SH-SY5Y (cell line): Measurements from ENCODE around the gene DCDC2.

Experiments
- GATA2 ChIP-seq: IDR thresholded peaks from 2 replicates; pipeline ENCODE4 v1.6.1; 2011; ENCODE audit warnings: mild to moderate bottlenecking, low read depth, low read length
- GATA3 ChIP-seq: IDR thresholded peaks from 2 replicates; pipeline ENCODE4 v1.6.1; 2011; ENCODE audit warnings: low read depth, mild to moderate bottlenecking, low read length, moderate library complexity

The DCDC2 gene

DNA sequence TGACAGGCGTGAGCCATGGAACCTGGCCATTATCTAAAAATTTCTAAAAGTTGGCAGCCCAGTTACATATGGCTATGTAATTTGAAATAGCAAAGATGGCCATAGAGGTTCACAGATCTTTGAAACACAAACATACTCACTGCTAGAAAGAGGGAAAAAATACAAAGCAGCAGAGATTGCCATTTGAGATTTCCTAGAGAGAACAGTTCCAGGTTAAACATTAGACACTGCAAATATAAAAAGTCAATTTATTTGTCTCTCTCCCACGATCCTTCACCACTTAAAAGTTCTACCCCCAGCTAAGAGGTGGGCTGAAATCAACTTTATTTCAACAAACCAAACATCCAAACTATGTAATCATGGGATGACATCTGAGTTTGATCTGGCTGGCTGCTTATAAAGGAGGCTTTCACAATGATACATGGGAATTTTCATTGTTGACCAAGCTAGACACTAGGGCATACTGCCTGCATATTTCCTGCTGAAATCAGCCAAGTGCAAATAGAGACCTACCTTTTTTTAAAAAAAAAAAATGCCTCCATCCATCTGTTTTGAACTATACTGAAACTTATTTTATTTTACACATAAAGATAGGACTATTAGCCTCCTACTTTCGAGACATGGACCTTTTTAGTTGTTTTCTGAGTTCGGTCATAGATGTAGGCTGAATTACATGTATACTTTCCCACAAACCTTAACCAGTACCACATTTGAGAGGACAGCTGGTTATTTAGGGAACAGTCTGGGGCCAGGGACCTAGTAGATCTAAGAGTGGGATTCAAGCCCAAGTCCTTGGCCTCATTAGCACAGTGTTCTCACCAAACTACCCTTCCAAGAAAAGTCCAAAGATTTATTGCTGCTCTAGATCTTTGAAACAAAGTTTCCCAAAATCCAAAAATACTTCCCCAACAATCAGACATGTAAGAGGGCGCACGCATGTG, 16.6 kb downstream of the DCDC2 start:
- no peak for TF ChIP-seq GATA2
- no peak for TF ChIP-seq GATA3

DNA sequence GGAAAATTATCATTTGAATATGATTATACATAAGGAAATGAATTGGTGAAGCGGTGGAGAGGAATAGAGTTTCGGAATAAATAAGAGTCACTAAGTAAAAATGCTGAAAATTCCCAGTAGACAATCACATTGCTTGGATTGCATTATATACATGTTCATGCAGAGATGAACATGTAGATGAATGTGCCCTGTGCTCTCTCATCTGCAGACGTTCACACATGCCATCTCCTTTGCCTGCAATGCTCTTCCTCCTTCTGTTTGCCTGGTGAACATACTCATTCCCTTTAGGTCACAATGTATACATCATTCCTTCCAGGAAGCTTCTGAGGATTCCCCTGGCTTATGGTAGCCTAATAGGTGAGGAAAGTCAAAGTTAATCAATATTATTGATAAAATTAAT, 17.9 kb downstream of the DCDC2 start:
- TF ChIP-seq GATA3: no peak

DNA sequence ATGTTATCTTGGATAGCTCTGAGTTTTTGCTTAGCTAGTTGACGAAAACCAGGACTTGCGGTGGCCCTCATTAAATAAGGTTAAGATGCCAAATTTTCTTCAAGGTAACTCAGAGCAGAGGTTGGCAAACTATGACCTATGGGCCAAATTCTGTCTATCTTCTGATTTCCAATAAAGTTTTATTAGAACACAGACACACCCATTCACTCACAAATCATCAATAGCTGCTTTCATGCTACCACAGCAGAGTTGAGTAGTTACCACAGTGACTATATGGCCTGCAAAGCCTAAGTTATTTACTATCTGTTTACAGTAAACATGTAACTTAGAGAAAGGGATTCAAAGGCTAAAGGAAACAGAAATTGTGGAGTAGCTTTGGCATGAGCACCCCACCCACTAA, 23.6 kb downstream of the DCDC2 start:
- TF ChIP-seq GATA3 (no peak), GATA2 (no peak)

DNA sequence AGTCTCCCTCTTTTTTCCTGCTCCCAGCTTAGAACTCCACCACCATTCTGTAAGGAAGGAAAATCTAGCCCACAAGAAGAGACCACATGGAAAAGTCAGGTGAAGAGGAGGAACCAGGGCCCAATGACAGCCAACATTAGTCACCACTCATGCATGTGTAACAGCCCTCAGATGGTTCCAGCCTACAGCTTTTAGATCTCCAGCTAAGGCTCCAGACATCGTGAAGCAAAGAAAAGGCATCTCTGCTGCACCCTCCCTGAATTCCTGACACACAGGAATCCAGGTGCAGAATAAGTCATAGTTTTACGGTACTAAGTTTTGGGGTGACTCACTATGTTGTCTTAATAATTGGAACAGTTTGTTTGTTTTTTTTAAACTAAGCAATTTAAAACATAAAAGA, 25.5 kb downstream of the DCDC2 start:
- TF ChIP-seq GATA3: no peak
- no peak for TF ChIP-seq GATA2

DNA sequence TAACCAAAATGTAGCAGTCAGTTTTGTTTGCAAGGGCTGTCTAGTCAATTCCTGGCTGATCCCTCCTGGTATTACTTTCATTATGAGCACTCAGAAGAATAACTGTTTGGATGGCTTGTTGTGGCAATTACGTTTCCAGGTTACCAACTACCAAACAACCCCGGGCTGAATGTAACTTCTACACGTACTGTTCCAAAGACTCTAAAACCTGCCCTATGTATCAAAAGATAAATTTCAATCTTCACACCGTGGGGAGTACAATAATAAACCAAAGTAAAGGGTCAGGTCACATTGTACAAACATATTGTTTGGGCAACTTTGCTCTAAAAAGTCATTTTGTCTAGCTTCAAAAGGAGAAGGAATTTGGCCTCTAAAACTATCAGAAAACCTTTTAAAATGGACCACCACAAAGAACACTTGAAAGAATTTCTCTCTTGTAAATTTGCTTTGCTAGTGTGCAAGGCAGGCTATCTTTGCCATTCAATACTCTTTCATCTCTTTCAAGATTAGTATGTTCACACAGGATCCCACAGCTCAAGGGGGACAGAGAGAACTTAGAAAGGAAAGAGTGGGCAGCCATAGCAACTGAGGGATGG, 27.6 kb downstream of the DCDC2 start:
- TF ChIP-seq GATA3 (no peak), GATA2 (no peak)

DNA sequence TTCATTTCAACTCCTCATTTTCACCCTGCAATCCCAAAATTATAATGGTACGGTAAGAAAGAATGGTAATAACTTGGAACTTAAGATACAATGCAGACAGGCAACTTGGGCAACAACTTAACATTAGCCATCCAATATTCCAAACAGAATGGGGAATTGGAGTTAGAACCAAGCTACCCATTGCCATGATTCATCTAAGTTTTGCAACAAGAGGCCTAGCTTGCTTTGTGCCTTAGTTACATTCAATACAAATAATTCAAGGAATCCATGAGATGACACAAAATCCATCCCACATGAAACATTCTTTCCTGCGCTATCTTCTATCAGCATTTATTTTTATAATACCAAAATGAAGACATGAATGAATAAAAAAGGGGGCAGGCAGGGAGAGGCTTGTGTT, 28.4 kb downstream of the DCDC2 start:
- TF ChIP-seq GATA3: no peak
- TF ChIP-seq GATA2: no peak

DNA sequence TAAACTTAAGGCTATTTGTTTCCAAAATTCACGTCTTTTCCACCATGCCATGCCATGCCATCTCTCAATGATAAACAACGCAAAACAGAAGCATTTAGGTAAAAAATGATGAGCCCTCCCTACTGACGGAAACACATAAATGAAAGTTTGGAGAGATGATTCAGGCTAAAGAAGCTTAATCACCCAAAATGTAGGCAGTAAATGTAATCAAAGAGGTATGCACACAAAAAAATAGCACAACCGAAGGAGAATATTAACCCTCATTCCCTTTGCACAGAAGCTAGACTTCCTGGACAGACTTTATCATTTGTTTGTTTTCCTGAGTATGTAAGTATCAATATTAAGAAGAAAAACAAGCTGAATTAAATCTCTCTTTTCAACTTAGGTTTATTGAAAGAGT, 28.8 kb downstream of the DCDC2 start:
- TF ChIP-seq GATA3 (no peak), GATA2 (no peak)

DNA sequence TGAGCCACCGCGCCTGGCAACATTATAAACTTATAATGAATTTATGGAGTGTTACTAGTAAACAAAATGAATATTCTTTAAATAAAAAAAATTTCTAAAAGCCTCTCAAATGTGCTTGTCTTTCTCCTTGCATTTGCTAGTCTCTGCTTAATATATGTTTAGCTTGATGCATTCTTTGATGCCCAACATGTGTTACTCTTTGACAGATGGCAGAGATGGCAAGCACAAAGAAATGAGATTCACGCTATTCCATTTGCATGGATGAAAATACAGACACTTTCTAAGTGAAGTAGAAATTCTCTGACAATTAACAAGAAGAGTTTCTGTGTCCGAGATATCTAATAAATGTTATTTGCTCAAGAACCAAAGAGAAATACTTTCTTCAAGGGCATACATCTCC, 30.1 kb downstream of the DCDC2 start:
- no peak for TF ChIP-seq GATA3
- TF ChIP-seq GATA2: no peak

DNA sequence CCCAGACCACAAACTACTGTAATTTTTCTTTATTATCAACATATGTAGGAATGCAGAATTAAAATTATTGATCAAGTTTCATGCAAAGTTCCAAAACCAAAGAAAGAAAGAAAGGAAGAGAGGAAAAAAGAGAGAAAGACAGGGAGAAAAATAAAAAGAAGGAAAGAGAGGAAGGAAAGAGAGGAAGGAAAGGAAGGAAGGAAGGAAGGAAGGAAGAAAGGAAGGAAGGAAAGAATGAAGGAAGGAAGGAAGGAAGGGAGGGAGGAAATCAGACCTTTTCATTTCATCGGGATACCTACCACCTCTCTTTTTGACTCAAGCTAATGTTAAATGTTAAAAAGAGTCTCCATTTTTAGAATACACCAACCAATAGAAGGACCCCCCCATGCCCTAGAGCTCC, 31.9 kb downstream of the DCDC2 start:
- TF ChIP-seq GATA2 (no peak), GATA3 (no peak)

DNA sequence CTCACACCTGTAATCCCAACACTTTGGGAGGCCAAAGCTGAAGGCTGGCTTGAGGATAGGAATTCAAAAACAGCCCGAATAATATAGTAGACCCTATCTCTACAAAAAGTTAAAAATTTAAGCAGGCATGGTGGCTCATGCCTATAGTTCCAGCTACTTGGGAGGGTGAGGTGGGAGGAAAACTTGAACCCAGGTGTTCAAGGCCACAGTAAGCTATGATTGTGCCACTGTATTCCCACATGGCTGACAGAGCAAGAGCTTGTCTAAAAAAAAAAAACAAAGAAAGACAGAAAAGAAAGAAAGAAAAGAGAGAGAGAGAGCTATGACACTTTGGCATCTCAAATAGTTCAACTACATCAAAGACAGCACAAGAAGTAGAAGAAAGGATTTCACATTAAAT, 33.2 kb downstream of the DCDC2 start:
- TF ChIP-seq GATA2: no peak
- TF ChIP-seq GATA3: no peak

DNA sequence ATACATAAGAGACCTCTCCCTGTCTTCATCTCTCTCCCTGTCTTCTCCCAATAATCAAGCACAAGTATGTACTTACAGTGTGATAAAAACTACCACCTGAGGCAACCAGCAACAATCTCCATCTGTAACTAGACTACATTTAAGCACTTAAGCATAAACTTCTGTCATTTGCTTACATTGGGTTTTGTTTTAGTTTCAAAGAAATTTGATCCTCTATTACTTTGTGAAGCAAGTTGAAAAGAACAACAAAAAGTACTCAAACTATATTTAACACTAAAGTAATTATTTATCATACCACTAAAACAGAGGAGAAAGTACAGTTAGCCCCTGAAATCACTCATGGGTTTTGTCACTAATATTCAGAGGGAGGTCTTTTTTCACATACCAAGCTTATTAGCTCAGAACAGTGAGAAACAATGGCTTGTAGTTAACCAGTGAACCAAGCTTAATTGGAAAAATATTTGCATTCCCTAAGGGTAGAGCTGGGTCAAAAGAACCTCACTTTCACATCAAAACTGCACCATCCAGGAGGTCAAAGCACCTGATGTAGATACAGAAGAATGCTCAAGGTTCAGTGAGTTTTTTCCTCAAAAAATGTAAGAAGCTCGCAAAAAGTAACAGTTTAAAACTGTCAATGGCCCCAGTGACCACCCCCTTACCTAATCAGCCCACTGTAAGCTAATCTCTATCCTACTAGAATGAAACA, 34.1 kb downstream of the DCDC2 start:
- no peak for TF ChIP-seq GATA3
- TF ChIP-seq GATA2: no peak

DNA sequence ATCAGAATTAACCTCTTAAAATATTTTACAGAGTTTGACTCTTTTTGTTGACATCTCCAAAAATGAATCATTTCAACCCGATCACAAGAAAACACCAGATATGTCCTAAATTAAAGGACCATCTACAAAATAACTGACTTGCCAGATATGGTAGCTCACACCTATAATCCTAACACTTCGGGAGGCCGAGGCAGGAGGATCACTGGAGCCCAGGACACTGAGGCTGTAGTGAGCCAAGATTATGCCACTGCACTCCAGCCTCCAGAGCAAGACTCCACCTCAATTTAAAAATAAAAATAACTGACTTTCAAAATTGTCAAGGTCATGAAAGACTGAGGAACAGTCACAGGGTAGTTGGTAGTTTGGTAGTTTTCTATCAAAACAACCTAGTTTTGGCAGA, 34.9 kb downstream of the DCDC2 start:
- TF ChIP-seq GATA2: no peak
- no peak for TF ChIP-seq GATA3

DNA sequence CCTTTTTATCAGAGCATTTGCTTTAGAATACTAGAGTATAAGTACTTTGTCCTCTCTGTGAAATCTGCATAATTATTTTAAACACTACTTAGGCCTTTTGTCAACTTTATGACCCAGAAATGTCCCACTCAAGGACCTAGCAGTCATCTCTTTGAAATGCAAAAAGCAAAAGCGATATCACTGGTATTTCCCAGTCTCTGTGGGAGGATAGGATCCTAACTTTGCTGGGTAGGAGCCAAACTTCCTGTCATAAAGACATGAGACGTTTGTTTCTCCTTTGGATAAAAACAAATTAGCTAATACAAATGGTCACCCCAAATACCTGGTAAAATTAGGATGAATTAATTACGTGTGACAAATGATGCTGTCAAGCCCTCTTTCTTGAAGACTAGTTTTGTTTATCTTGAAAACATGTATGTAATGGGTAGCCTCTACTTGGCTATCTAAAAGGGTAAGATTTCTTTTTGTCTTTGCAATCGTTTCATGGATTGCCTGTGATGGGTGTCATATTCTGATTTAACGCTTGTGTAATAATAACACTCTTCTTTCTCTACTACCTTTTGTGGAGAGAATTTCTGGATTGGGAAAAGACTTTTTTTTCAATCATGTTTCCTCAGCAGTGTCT, 36.2 kb downstream of the DCDC2 start:
- TF ChIP-seq GATA3 (no peak), GATA2 (no peak)
